WTC11 (cell line): ENCODE results near the gene BAIAP2L2.

Experiments used
- ATF6 ChIP-seq: sonication (generic); formaldehyde crosslinking; IDR thresholded peaks from 2 replicates; pipeline ENCODE4 v1.8.1; 2023; ENCODE audit warnings: mild to moderate bottlenecking, missing genetic modification reagents
- CBFB ChIP-seq: sonication (generic); formaldehyde crosslinking; IDR thresholded peaks from 2 replicates; pipeline ENCODE4 v1.8.1; 2022; ENCODE audit warnings: mild to moderate bottlenecking, low read depth, missing genetic modification reagents
- E2F5 ChIP-seq: sonication (generic); formaldehyde crosslinking; IDR thresholded peaks from 2 replicates; pipeline ENCODE4 v1.8.1; 2022; ENCODE audit warnings: mild to moderate bottlenecking, moderate library complexity, missing genetic modification reagents
- ESRRA ChIP-seq: sonication (generic); formaldehyde crosslinking; IDR thresholded peaks from 2 replicates; pipeline ENCODE4 v1.8.1; 2022; ENCODE audit warnings: mild to moderate bottlenecking, missing genetic modification reagents, borderline replicate concordance
- FOXK1 ChIP-seq: sonication (generic); formaldehyde crosslinking; IDR thresholded peaks from 2 replicates; pipeline ENCODE4 v1.8.0; 2022; ENCODE audit warnings: mild to moderate bottlenecking, moderate library complexity, missing genetic modification reagents
- NFE2L1 ChIP-seq: sonication (generic); formaldehyde crosslinking; IDR thresholded peaks from 2 replicates; pipeline ENCODE4 v1.8.1; 2023; ENCODE audit warnings: missing genetic modification reagents
- SMAD3 ChIP-seq: sonication (generic); formaldehyde crosslinking; IDR thresholded peaks from 2 replicates; pipeline ENCODE4 v1.8.0; 2022; ENCODE audit warnings: missing genetic modification reagents, mild to moderate bottlenecking, borderline replicate concordance
- TEAD4 ChIP-seq: sonication (generic); formaldehyde crosslinking; IDR thresholded peaks from 2 replicates; pipeline ENCODE4 v1.8.0; 2022; ENCODE audit warnings: mild to moderate bottlenecking, missing genetic modification reagents
- ZBTB21 ChIP-seq: sonication (generic); formaldehyde crosslinking; IDR thresholded peaks from 2 replicates; pipeline ENCODE4 v1.8.1; 2023; ENCODE audit warnings: mild to moderate bottlenecking, missing genetic modification reagents, borderline replicate concordance
- ZNF416 ChIP-seq: fragments of 250-450 bp; sonication (Bioruptor Pico); IDR thresholded peaks from 2 replicates; pipeline ENCODE4 v1.9.0; 2021; ENCODE audit warnings: mild to moderate bottlenecking, inconsistent platforms
- TF ChIP-seq, protein P1 (sequence below): fragments of 200-600 bp; IDR thresholded peaks from 2 replicates; pipeline ENCODE4 v1.8.0; 2022; ENCODE audit warnings: antibody characterized with exemption
- TF ChIP-seq, protein P2 (sequence below): sonication (generic); formaldehyde crosslinking; conservative IDR thresholded peaks from 2 replicates; pipeline ENCODE4 v1.8.1; 2023; ENCODE audit warnings: mild to moderate bottlenecking, low read depth, missing genetic modification reagents, moderate library complexity
- TF ChIP-seq, protein P3 (sequence below): sonication (generic); formaldehyde crosslinking; IDR thresholded peaks from 2 replicates; pipeline ENCODE4 v1.8.1; 2022; ENCODE audit warnings: low read depth, mild to moderate bottlenecking, moderate library complexity, missing genetic modification reagents, borderline replicate concordance
- TF ChIP-seq, protein P4 (sequence below): sonication (generic); formaldehyde crosslinking; IDR thresholded peaks from 2 replicates; pipeline ENCODE4 v1.8.1; 2023; ENCODE audit warnings: mild to moderate bottlenecking, missing genetic modification reagents, moderate library complexity

DNA sequence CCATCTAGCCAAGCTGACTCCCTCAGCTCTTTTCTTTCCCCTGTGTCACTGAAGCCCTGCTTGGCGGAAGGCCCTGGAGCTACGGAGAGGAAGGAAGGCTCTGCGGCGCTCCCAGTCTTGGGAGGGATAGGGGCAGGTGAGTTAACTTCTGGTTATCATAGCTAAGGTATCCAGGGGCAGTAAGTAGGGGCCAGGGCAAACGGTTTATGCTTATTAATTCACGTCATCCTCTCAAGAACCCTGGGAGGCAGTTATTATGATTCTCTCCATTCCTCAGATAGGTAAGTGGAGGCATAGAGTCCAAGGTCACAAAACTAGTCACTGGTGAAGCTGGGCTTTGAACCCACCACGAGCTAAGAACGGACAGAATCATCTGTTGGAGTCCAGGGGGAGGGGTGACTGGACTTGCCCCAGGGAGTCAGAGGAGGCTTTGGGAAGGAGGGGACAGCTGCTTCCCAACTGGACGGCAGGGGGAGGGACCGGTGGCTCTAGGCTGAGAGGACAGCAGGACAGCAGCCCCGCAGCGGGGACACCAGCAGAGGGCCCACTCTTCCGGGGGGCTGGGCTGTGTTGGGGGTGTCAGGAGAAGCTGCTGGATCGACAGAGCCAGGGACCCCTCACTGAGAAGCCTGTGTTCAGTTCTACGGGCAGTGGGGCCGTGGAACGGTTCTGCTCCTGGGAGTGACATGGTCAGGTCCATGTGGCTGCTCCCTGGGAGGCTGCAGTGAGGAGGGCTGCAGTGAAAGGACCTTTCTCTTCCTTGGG, 3.5 kb downstream of the BAIAP2L2 start:
- TF ChIP-seq, protein P1, sequence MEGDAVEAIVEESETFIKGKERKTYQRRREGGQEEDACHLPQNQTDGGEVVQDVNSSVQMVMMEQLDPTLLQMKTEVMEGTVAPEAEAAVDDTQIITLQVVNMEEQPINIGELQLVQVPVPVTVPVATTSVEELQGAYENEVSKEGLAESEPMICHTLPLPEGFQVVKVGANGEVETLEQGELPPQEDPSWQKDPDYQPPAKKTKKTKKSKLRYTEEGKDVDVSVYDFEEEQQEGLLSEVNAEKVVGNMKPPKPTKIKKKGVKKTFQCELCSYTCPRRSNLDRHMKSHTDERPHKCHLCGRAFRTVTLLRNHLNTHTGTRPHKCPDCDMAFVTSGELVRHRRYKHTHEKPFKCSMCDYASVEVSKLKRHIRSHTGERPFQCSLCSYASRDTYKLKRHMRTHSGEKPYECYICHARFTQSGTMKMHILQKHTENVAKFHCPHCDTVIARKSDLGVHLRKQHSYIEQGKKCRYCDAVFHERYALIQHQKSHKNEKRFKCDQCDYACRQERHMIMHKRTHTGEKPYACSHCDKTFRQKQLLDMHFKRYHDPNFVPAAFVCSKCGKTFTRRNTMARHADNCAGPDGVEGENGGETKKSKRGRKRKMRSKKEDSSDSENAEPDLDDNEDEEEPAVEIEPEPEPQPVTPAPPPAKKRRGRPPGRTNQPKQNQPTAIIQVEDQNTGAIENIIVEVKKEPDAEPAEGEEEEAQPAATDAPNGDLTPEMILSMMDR: no peak
- TF ChIP-seq ZNF416 (CRISPR knock-in tag) (no peak), ZBTB21 (CRISPR knock-in tag) (no peak), FOXK1 (no peak), TEAD4 (CRISPR knock-in tag) (no peak), NFE2L1 (no peak), SMAD3 (CRISPR knock-in tag) (no peak), ATF6 (CRISPR knock-in tag) (no peak), CBFB (CRISPR knock-in tag) (no peak), ESRRA (CRISPR knock-in tag) (no peak), E2F5 (no peak)
- TF ChIP-seq, protein P2, sequence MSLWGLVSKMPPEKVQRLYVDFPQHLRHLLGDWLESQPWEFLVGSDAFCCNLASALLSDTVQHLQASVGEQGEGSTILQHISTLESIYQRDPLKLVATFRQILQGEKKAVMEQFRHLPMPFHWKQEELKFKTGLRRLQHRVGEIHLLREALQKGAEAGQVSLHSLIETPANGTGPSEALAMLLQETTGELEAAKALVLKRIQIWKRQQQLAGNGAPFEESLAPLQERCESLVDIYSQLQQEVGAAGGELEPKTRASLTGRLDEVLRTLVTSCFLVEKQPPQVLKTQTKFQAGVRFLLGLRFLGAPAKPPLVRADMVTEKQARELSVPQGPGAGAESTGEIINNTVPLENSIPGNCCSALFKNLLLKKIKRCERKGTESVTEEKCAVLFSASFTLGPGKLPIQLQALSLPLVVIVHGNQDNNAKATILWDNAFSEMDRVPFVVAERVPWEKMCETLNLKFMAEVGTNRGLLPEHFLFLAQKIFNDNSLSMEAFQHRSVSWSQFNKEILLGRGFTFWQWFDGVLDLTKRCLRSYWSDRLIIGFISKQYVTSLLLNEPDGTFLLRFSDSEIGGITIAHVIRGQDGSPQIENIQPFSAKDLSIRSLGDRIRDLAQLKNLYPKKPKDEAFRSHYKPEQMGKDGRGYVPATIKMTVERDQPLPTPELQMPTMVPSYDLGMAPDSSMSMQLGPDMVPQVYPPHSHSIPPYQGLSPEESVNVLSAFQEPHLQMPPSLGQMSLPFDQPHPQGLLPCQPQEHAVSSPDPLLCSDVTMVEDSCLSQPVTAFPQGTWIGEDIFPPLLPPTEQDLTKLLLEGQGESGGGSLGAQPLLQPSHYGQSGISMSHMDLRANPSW: no peak
- TF ChIP-seq, protein P3, sequence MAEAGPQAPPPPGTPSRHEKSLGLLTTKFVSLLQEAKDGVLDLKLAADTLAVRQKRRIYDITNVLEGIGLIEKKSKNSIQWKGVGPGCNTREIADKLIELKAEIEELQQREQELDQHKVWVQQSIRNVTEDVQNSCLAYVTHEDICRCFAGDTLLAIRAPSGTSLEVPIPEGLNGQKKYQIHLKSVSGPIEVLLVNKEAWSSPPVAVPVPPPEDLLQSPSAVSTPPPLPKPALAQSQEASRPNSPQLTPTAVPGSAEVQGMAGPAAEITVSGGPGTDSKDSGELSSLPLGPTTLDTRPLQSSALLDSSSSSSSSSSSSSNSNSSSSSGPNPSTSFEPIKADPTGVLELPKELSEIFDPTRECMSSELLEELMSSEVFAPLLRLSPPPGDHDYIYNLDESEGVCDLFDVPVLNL: no peak
- TF ChIP-seq, protein P4, sequence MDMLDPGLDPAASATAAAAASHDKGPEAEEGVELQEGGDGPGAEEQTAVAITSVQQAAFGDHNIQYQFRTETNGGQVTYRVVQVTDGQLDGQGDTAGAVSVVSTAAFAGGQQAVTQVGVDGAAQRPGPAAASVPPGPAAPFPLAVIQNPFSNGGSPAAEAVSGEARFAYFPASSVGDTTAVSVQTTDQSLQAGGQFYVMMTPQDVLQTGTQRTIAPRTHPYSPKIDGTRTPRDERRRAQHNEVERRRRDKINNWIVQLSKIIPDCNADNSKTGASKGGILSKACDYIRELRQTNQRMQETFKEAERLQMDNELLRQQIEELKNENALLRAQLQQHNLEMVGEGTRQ (CRISPR knock-in tag): no peak
